SK-N-SH (cell line): ENCODE measurements around the gene CA7. TPM values are rescaled to one million over a fixed set of nuclear protein-coding genes. Genes with fewer than 3 reads are reported as not detected.

ENCODE experiments used
- CTCF ChIA-PET: fragments of 300-600, 350-600 bp; formaldehyde crosslinking; extraction: SDS; loops from one replicate; lab custom pipeline; 2021; lab: Yijun Ruan, JAX
- POLR2A ChIA-PET: fragments of 350-600 bp; sonication (Branson Sonifier 250); formaldehyde crosslinking; extraction: SDS; loops from one replicate; lab custom pipeline; 2020; ENCODE audit warnings: antibody characterized with exemption, inconsistent platforms; lab: Yijun Ruan, JAX
- DNase-seq: peaks from one replicate; pipeline ENCODE4 v3.0.0; 2012
- H2AFZ ChIP-seq: fragments of 200-600 bp; sonication (generic); 2 replicates; pipeline ENCODE4 v1.8.1; 2016; ENCODE audit warnings: antibody characterized with exemption, mild to moderate bottlenecking, low read depth
- H3F3A ChIP-seq: fragments of 200-600 bp; sonication (generic); replicated peaks from 2 replicates; pipeline ENCODE3; 2016; ENCODE audit warnings: antibody characterized with exemption, mild to moderate bottlenecking; ENCODE audit not compliant: insufficient read depth
- H3K27ac ChIP-seq, 2 experiments: fragments of 200-500 bp in 1 of 2; fragments of 200-600 bp in 1 of 2; sonication (Bioruptor generic) in 1 of 2; sonication (generic), shearing (Covaris generic) in 1 of 2; 2 replicates each; pipeline versions ENCODE4 v1.5.1 to v1.6.1; 2014 to 2016; ENCODE audit warnings: low read depth in 2 of 2, inconsistent platforms in 1 of 2, low read length in 1 of 2, mild to moderate bottlenecking in 1 of 2, mixed read lengths in 1 of 2
- H3K27me3 ChIP-seq: fragments of 200-600 bp; sonication (generic), shearing (Covaris generic); 2 replicates; pipeline ENCODE4 v1.6.1; 2016; ENCODE audit warnings: mixed run types; ENCODE audit not compliant: insufficient read depth
- H3K36me3 ChIP-seq, 2 experiments: fragments of 200-500 bp in 1 of 2; fragments of 200-600 bp in 1 of 2; sonication (Bioruptor generic) in 1 of 2; sonication (generic) in 1 of 2; replicated peaks in 1 of 2; 2 replicates each; pipeline versions ENCODE3 to v1.5.1; 2014 to 2016; ENCODE audit warnings: low read length in 1 of 2, mild to moderate bottlenecking in 1 of 2; ENCODE audit not compliant: insufficient read depth in 2 of 2, control insufficient read depth in 1 of 2
- H3K4me1 ChIP-seq, 2 experiments: fragments of 200-500 bp in 1 of 2; fragments of 200-600 bp in 1 of 2; sonication (Bioruptor generic) in 1 of 2; sonication (generic), shearing (Covaris generic) in 1 of 2; 2 replicates each; pipeline versions ENCODE4 v1.5.1 to v1.6.1; 2014 to 2016; ENCODE audit warnings: low read depth in 1 of 2, low read length in 1 of 2, mixed run types in 1 of 2; ENCODE audit not compliant: insufficient read depth in 2 of 2, control insufficient read depth in 1 of 2
- H3K4me2 ChIP-seq: fragments of 200-600 bp; sonication (generic), shearing (Covaris generic); 2 replicates; pipeline ENCODE4 v1.6.1; 2017; ENCODE audit warnings: mixed run types
- H3K4me3 ChIP-seq, 2 experiments: fragments of 200-500 bp in 1 of 2; fragments of 200-600 bp in 1 of 2; sonication (Bioruptor generic) in 1 of 2; sonication (generic), shearing (Covaris generic) in 1 of 2; 2 replicates each; pipeline versions ENCODE4 v1.5.1 to v1.8.1; 2014 to 2016; ENCODE audit warnings: low read depth in 2 of 2, inconsistent platforms in 1 of 2, low read length in 1 of 2, mild to moderate bottlenecking in 1 of 2, mixed read lengths in 1 of 2, moderate library complexity in 1 of 2
- H3K79me2 ChIP-seq: fragments of 200-600 bp; sonication (generic); 2 replicates; pipeline ENCODE4 v1.8.1; 2017; ENCODE audit warnings: mild to moderate bottlenecking; ENCODE audit not compliant: insufficient read depth
- H3K9ac ChIP-seq: fragments of 200-600 bp; sonication (generic); 2 replicates; pipeline ENCODE4 v1.6.1; 2017; ENCODE audit warnings: mixed run types
- H3K9me2 ChIP-seq: fragments of 200-600 bp; sonication (generic); 2 replicates; pipeline ENCODE4 v1.6.1; 2017; ENCODE audit warnings: mixed run types
- H3K9me3 ChIP-seq: fragments of 200-600 bp; sonication (generic); 2 replicates; pipeline ENCODE4 v1.6.1; 2017; ENCODE audit warnings: mixed run types, mild to moderate bottlenecking, moderate library complexity
- H4K20me1 ChIP-seq: fragments of 200-600 bp; sonication (generic); 2 replicates; pipeline ENCODE4 v1.6.1; 2017; ENCODE audit warnings: mild to moderate bottlenecking, mixed run types; ENCODE audit not compliant: insufficient read depth
- EP300 ChIP-seq, 2 experiments: IDR thresholded peaks; 2 replicates each; pipeline versions ENCODE4 v1.4.0 to v1.6.1; 2012; ENCODE audit warnings: borderline replicate concordance in 1 of 2, low read depth in 1 of 2, low read length in 1 of 2
- EZH2phosphoT487 ChIP-seq: fragments of 200-600 bp; sonication (generic); IDR thresholded peaks from 2 replicates; pipeline ENCODE4 v1.6.1; 2017; ENCODE audit warnings: low read depth, mixed run types, mild to moderate bottlenecking, antibody characterized with exemption, moderate library complexity, borderline replicate concordance
- FOXJ3 ChIP-seq: sonication (generic); formaldehyde crosslinking; IDR thresholded peaks from 2 replicates; pipeline ENCODE4 v1.5.1; 2020; ENCODE audit warnings: mild to moderate bottlenecking, missing genetic modification reagents
- GABPA ChIP-seq: IDR thresholded peaks from 2 replicates; pipeline ENCODE4 v1.4.0; 2012; ENCODE audit warnings: low read depth, mild to moderate bottlenecking
- GATA2 ChIP-seq: sonication (generic); formaldehyde crosslinking; IDR thresholded peaks from 2 replicates; pipeline ENCODE4 v1.5.0; 2020; ENCODE audit warnings: mild to moderate bottlenecking, missing genetic modification reagents
- MEF2A ChIP-seq: IDR thresholded peaks from 2 replicates; pipeline ENCODE4 v1.4.0; 2012; ENCODE audit warnings: low read depth, borderline replicate concordance
- NRF1 ChIP-seq: IDR thresholded peaks from 2 replicates; pipeline ENCODE4 v1.6.1; 2012; ENCODE audit warnings: low read depth, mild to moderate bottlenecking, low read length
- POLR2AphosphoS5 ChIP-seq: IDR thresholded peaks from 2 replicates; pipeline ENCODE4 v1.6.1; 2012; ENCODE audit warnings: low read depth, low read length
- SIN3A ChIP-seq: IDR thresholded peaks from 2 replicates; pipeline ENCODE4 v1.6.1; 2012; ENCODE audit warnings: low read depth, mild to moderate bottlenecking, low read length, moderate library complexity, borderline replicate concordance
- TAF1 ChIP-seq: IDR thresholded peaks from 2 replicates; pipeline ENCODE4 v1.6.1; 2012; ENCODE audit warnings: low read depth, mild to moderate bottlenecking, low read length, moderate library complexity, borderline replicate concordance
- TEAD4 ChIP-seq: IDR thresholded peaks from 2 replicates; pipeline ENCODE4 v1.4.0; 2012; ENCODE audit warnings: mild to moderate bottlenecking, borderline replicate concordance; ENCODE audit not compliant: insufficient read depth
- WGBS: methylation state at CpG from one replicate; pipeline ENCODE4 v1.1.6; 2017; ENCODE audit warnings: low lambda C conversion rate; 5-methylcytosine and 5-hydroxymethylcytosine counted together
- polyA plus RNA-seq, 3 experiments: library from polyadenylated mRNA; depleted of rRNA; stranded (reverse); fragments of >200 nt; gene quantifications; 2 replicates each; pipeline ENCODE4 v1.2.3, GENCODE V29; 2012
- TF ChIP-seq, protein P1 (sequence below): fragments of 200-600 bp; sonication (generic); IDR thresholded peaks from 2 replicates; pipeline ENCODE4 v1.6.1; 2017; ENCODE audit warnings: antibody characterized with exemption, mild to moderate bottlenecking, moderate library complexity
- TF ChIP-seq, protein P2 (sequence below): IDR thresholded peaks from 2 replicates; pipeline ENCODE4; 2012
- TF ChIP-seq, protein P3 (sequence below): IDR thresholded peaks from 2 replicates; pipeline ENCODE4 v1.6.1; 2012; ENCODE audit warnings: mild to moderate bottlenecking, low read depth, low read length, moderate library complexity

Gene CA7
- polyA plus RNA-seq, 1 of the 3 experiments (the other 2 are of a cell fraction) = 0.12 TPM

DNA sequence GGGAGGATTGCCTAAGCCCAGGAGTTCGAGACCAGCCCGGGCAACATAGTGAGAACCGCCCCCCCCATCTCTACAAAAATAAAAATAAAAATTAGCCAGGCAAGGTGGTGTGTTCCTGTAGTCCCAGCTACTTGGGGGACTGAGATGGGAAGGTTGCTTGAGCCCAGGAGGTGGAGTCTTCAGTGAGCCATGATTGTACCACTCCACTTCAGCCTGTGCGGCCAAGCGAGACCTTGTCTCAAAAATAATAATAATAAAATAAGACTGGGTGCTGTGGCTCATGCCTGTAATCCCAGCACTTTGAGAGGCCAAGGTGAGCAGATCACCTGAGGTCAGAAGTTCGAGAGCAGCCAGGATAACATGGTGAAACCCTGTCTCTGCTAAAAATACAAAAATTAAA lies 47.6 kb downstream of the CA7 start:
- H3K9me2 ChIP-seq = no peaks in the 10 kb centered on the region
- H3F3A ChIP-seq = peaks cover 3% of the 10 kb centered on the region
- H3K4me1 ChIP-seq = peaks cover 0 to 7% of the 10 kb centered on the region in 2 experiments; a peak in 1 of 4 replicates
- WGBS = 94% methylated on average over 6 of the region's 6 CpGs
- POLR2A ChIA-PET = no interaction called here
- DNase-seq = no peak
- H3K79me2 ChIP-seq = no peaks in the 10 kb centered on the region
- H3K36me3 ChIP-seq = peaks cover 0 to 2% of the 10 kb centered on the region in 2 experiments
- no peak overlapping the region for H3K4me2 ChIP-seq
- no peak overlapping the region for H3K9ac ChIP-seq
- no peak overlapping the region for H2AFZ ChIP-seq
- H4K20me1 ChIP-seq = no peaks in the 10 kb centered on the region
- H3K27ac ChIP-seq = no peak overlapping the region
- H3K4me3 ChIP-seq = no peak overlapping the region
- H3K27me3 ChIP-seq = no peaks in the 10 kb centered on the region
- TF ChIP-seq MEF2A = no peak
- TF ChIP-seq, protein P1, sequence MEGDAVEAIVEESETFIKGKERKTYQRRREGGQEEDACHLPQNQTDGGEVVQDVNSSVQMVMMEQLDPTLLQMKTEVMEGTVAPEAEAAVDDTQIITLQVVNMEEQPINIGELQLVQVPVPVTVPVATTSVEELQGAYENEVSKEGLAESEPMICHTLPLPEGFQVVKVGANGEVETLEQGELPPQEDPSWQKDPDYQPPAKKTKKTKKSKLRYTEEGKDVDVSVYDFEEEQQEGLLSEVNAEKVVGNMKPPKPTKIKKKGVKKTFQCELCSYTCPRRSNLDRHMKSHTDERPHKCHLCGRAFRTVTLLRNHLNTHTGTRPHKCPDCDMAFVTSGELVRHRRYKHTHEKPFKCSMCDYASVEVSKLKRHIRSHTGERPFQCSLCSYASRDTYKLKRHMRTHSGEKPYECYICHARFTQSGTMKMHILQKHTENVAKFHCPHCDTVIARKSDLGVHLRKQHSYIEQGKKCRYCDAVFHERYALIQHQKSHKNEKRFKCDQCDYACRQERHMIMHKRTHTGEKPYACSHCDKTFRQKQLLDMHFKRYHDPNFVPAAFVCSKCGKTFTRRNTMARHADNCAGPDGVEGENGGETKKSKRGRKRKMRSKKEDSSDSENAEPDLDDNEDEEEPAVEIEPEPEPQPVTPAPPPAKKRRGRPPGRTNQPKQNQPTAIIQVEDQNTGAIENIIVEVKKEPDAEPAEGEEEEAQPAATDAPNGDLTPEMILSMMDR = no peak
- TF ChIP-seq TAF1 = no peak
- TF ChIP-seq, protein P2, sequence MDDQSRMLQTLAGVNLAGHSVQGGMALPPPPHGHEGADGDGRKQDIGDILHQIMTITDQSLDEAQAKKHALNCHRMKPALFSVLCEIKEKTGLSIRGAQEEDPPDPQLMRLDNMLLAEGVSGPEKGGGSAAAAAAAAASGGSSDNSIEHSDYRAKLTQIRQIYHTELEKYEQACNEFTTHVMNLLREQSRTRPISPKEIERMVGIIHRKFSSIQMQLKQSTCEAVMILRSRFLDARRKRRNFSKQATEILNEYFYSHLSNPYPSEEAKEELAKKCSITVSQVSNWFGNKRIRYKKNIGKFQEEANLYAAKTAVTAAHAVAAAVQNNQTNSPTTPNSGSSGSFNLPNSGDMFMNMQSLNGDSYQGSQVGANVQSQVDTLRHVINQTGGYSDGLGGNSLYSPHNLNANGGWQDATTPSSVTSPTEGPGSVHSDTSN = no peak
- no peak for TF ChIP-seq EZH2phosphoT487
- H3K9me3 ChIP-seq = no peaks in the 10 kb centered on the region
- CTCF ChIA-PET = interaction anchor here (0.8 to 8.5 kb wide), 9 partner anchors 10 to 264 kb away, joined by 3 to 174 read pairs (median 4); partner anchors contain the start of genes CDH16, CES3 and RRAD

DNA sequence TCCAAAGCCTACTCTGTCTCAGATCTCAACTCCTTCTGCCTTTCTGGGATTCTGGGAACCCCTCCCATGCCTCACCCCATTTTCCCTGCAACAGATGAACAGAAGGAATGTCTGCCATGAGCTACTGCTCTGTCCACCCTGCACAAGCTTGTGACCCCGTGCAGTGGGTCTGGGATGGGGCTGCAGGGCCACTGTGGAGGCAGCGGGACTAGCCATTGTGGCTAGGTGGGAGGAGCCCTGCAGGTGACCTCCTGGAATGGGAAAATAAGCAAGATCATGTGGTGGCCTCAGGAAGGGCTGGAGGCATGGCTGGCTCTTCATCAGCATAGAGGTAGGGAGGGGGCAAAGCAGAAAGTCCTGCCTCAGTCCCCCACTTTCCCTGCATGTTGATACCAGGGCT lies 49.8 kb downstream of the CA7 start:
- TF ChIP-seq GATA2 (CRISPR knock-in tag) (no peak), NRF1 (no peak), SIN3A (no peak), POLR2AphosphoS5 (no peak), FOXJ3 (CRISPR knock-in tag) (no peak), GABPA (no peak), EP300 (IDR thresholded peaks at IDR 0.05; ENCODE audit: borderline replicate concordance in 1 of 2, low read depth in 1 of 2, low read length in 1 of 2) (no peak), TAF1 (no peak), TEAD4 (no peak)
- TF ChIP-seq, protein P3, sequence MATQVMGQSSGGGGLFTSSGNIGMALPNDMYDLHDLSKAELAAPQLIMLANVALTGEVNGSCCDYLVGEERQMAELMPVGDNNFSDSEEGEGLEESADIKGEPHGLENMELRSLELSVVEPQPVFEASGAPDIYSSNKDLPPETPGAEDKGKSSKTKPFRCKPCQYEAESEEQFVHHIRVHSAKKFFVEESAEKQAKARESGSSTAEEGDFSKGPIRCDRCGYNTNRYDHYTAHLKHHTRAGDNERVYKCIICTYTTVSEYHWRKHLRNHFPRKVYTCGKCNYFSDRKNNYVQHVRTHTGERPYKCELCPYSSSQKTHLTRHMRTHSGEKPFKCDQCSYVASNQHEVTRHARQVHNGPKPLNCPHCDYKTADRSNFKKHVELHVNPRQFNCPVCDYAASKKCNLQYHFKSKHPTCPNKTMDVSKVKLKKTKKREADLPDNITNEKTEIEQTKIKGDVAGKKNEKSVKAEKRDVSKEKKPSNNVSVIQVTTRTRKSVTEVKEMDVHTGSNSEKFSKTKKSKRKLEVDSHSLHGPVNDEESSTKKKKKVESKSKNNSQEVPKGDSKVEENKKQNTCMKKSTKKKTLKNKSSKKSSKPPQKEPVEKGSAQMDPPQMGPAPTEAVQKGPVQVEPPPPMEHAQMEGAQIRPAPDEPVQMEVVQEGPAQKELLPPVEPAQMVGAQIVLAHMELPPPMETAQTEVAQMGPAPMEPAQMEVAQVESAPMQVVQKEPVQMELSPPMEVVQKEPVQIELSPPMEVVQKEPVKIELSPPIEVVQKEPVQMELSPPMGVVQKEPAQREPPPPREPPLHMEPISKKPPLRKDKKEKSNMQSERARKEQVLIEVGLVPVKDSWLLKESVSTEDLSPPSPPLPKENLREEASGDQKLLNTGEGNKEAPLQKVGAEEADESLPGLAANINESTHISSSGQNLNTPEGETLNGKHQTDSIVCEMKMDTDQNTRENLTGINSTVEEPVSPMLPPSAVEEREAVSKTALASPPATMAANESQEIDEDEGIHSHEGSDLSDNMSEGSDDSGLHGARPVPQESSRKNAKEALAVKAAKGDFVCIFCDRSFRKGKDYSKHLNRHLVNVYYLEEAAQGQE = no peak

More for the DNA sequence above, 49.8 kb downstream of the CA7 start:
- Histone ChIP-seq H3K36me3 (no peaks in the 10 kb centered on the region), H3K4me1 (peaks cover 0 to 4% of the 10 kb centered on the region in 2 experiments; a peak in 1 of 4 replicates), H2AFZ (no peak overlapping the region), H3K27me3 (no peaks in the 10 kb centered on the region), H3K79me2 (no peaks in the 10 kb centered on the region), H3K27ac (no peak overlapping the region), H4K20me1 (no peaks in the 10 kb centered on the region), H3K9me3 (no peaks in the 10 kb centered on the region), H3K9me2 (no peaks in the 10 kb centered on the region), H3F3A (peaks cover 7% of the 10 kb centered on the region), H3K4me3 (no peak overlapping the region), H3K9ac (no peak overlapping the region), H3K4me2 (no peak overlapping the region)
- no peak for DNase-seq
- ChIA-PET POLR2A (no interaction called here), CTCF (interaction anchor here (1.6 to 8.5 kb wide), 14 partner anchors 8 to 275 kb away, joined by 6 to 174 read pairs (median 18); partner anchors contain the start of genes CDH16, CIAO2B, NOL3 and PDP2)
- 100% methylated on average over 1 of the region's 2 CpGs for WGBS
